Measurements from ENCODE around the gene FAHD2A.
A peak's percentile ranks its signal among the peaks of the same experiment; 100 is the strongest.
"Not testable (repeated sequence)": the region's sequence is repeated elsewhere in the genome, so short reads cannot be mapped to it uniquely, and the experiment has no call there.

Gene FAHD2A

GRCh38 chr2:95402370-95403203 lies at the start of gene FAHD2A:
FAHD2A (plus strand) TSS chr2:95402708; CDS start chr2:95405559, 2,851 bp downstream.
- peak; percentile 91 for DNase-seq (ENCODE audit: low read depth, low spot score)

DNA sequence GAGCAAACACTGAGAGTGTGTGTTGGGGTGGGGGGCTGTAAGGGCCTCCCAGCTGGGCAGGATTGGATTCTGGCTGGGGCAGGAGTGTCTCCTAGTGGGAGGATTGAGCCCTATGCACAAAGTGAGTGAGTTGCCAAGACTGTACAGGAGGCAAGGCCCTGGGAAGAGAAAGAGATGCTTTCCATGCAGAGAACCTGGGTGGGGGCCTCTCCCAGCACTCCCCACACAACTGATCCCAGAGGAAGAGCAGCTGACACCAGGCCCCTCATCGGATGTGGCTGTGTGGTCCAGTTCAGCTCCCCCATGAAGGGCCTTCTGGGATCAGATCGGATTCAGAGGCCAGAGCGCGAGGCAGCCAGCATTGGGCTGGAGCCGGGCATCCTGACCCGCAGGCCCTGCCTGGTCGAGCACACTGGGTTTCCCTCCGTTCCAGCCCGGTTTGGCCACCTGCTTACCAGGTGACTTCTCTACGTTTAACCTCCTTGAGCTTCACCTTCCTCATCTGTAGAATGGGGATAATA lies 49.4 kb upstream of the FAHD2A start:
- no peak for DNase-seq (ENCODE audit: low read depth, low spot score)

- no peak for DNase-seq (ENCODE audit: low read depth, low spot score)
Measured at GRCh38 chr2:95353613-95354468, 48.7 kb upstream of the FAHD2A start.

DNA sequence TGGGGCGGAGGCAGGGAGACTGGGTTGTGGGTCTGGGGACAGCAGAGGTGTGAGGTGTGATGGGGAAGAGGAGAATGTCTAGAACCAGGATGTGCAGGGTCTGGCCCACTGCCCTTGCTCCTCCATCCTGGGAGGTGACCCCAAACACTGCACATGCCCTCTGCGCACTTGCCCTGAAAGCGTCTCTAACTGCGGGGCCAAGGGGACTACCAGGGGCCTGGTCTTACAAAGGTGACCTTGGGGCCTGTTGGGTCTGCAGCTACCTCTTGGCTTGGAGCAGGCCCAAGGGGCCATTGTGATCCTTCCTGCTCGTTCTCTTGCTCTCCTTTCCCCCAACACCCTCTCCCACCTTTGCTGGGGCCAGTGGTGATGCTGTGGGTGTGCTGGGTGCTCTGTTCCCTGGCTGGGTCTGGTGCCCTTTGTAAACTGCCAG lies 48.0 kb upstream of the FAHD2A start:
- no peak for DNase-seq (ENCODE audit: low read depth, low spot score)

DNA sequence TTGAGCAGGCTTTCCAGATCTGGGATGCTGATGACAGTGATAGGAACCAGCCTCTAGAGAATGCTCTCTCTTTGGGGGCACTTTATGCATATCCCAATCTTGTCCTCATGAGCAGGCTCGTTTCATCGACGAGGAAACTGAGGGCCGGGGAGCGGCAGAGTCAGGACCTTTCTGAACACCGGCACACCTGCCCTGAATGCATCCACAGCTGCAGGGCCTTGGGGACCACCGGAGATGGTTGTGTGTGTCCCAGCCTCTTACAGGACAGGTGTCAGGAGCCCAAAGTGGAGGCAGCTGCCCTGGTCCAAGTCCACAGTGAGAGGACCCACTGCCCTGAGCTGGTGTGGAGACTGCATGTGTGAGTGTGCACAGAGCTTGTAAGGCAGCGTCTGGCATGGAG lies 47.6 kb upstream of the FAHD2A start:
- DNase-seq (ENCODE audit: low read depth, low spot score) = no peak

- not testable (repeated sequence) for DNase-seq (ENCODE audit: low read depth, low spot score)
Measured at GRCh38 chr2:95355486-95355885, 47.0 kb upstream of the FAHD2A start.

DNA sequence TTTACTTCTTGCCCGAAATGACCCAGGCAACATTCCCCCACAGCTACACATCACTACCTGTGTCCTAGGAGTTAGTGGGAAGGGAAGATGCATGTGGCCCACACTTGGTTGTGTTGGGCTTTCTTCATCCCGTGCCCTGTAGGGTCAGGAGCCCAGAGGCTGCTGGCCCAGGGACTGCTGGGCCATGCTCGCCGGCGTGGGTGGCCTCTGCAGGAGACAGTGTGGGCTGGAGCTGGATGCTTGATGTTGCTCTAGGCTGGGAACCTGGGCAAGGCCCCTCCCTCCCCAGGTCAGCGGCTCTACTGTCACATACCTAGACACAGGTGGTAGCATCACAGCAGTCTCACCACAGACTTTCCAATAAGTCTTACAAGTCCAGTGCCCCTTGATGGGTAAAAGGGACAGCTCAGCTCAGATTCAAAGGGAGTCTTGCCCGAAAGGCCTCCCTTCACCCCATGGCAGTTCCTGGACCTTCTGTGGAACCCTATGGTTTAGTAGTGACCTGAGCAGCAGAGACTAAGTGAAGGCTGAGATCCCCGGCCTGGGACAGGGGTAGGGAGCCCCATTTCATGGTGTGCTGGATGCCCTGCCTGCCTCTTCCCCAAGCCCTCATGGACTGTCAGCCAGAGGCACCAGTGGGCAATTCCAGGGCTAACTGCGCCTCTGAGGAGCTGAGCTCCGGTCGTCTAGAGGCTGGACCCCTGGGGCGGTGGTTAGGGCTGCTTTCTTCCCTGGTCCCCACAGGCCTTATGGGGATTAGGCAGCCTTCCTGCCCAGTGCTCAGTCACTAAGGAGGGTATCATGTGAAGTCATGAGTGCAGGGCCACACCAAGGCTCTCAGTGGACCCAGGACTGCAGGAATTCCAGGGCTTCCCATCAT lies 45.4 kb upstream of the FAHD2A start:
- DNase-seq (ENCODE audit: low read depth, low spot score) = no peak

- no peak for DNase-seq (ENCODE audit: low read depth, low spot score)
Measured at GRCh38 chr2:95357717-95358280, 44.7 kb upstream of the FAHD2A start.

DNA sequence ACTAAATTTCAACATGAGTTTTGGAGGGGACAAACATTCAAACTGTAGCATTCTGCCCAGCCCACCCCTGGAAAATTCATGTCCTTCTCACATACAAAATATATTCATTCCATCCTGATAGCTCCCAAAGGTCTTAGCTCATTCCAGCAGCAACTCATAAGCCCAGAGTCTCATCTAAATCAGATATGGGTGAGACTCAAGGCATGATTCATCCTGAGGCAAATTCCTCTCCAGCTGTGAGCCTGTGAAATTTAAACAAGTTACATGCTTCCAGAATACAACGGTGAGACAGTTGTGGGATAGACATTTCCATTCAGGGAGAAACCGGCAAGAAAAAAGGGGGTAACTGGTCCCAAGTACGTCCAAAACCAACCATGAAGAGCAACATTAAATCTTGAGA lies 43.5 kb upstream of the FAHD2A start:
- no peak for DNase-seq (ENCODE audit: low read depth, low spot score)

DNA sequence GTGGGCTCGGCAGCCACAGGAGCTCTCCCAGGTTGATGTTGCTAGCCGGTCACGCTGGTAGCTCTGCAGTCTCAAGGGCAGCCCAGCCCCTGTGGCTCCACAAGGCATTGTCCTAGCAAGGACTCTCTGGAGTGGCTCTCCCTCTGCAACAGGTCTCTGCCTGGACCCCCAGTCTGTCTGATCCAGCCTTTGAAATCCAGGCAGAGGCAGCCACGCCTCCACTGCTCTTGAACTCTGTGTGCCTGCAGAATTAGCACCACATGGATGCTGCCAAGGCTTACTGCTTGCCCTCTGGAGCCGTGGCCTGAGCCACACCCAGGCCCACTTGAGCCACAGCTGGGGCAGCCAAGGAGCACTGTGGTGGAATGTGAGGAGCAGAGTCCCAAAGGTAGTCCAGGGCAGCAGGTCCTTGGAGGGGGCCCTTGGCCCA lies 43.0 kb upstream of the FAHD2A start:
- DNase-seq (ENCODE audit: low read depth, low spot score) = no peak

DNA sequence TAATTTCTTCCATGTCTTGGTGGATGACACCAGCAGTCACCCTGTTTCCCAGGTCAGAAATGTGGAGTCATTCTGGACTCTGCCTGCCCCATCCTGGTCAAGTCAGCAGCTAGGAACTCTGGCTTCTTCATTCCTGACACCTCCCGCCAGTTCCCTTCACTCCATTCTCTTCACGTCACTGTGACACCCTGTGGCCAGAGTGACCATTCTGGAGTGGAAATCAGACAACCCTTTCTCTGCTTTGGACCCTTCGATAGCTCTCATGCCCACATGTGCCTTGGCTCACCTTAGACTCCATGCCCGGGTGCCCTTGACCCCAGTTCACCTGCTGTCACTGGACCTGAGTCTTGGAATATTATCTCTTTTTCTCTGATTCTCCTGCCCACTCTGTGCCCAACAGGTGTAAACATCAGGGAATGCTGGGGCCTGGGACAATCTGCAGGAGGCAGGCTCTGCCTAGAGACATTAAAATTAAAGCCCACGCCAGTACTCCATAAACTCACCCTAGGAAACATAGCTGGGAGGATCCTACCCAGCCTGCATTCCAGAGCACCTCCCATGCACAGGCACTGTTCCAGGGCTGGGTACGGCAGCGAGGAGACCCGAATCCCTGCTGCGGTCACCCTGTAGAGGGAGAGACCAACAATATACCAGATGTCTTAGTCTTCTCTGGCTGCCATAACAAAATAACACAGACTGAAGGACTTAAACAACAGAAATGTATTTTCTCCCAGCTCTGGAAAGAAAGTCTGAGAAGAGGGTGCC lies 41.1 kb upstream of the FAHD2A start:
- DNase-seq (ENCODE audit: low read depth, low spot score) = no peak

- no peak for DNase-seq (ENCODE audit: low read depth, low spot score)
Measured at GRCh38 chr2:95362486-95362885, 40.0 kb upstream of the FAHD2A start.

DNA sequence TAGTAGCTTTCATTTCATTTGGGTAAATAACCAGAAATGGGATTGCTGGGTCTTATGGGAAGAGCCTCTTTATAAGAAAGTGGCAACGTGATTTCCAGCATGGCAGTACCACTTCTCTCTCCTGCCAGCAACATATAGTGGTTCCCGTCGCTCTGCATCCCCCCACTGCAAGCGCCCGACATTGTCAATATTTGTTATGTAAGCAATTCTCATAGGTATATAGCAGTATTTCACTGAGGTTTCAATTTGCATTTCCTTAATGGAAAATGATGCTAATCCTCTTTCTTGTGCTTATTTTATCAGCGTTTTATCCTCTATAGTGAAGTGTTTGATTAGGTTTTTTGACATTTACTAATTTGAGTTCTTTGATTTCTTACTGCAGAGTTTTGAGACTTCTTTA lies 36.0 kb upstream of the FAHD2A start:
- DNase-seq (ENCODE audit: low read depth, low spot score) = no peak

- DNase-seq (ENCODE audit: low read depth, low spot score) = no peak
Measured at GRCh38 chr2:95372216-95372829, 30.2 kb upstream of the FAHD2A start.

DNA sequence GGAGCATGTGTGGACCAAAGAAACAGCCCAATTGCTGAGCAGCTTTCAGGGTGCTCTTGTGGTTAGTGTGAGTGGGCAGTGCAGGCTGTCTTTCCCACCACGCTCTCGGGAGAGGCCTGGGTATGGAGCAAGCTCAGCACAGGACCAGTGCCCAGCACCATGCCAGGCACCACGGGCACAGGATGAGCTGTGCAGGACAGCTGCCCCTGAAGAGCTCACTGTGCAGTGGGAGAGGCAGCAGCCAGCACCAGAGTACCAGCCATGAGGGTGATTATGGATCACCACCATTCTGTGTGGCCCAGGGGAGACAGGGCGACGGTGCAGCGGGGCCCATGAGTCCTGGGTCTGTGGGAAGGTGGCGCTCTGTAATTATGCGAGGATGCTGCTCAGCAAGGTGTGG lies 29.7 kb upstream of the FAHD2A start:
- no peak for DNase-seq (ENCODE audit: low read depth, low spot score)

GRCh38 chr2:95374029-95374428 lies 28.5 kb upstream of the FAHD2A start:
- peak; percentile 15 for DNase-seq (ENCODE audit: low read depth, low spot score)

GRCh38 chr2:95374451-95374920 lies 28.0 kb upstream of the FAHD2A start:
- DNase-seq (ENCODE audit: low read depth, low spot score) = no peak

DNA sequence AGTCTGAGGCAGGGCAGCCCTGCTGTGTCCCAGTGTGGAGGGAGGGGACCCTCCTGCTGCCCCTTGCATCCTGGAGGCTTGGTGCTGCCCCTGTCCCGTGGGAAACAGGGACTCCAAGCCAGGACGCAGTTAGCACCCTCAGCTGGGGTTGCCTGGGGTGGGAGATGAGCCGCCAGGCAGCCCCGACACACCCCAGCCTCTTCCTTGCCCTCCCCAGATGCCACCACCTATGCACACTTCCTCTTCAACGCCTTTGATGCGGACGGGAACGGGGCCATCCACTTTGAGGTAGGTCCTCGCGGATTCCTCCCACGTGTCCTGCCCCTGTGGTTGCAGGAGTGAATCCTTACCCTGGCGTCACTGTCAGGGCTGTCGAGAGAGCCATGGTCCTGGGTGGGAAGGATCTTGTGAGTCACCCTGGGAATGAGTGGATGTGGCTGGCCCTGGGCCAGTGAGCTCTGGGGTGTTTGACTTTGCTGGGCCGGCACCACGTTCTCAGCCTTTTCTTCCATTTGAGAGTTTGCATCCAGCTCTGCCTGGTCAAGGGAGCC lies 27.5 kb upstream of the FAHD2A start:
- no peak for DNase-seq (ENCODE audit: low read depth, low spot score)

GRCh38 chr2:95375532-95376150 lies 26.9 kb upstream of the FAHD2A start:
- DNase-seq (ENCODE audit: low read depth, low spot score) = no peak

Measured in ELF-1 (cell line).